AG08396 (cell line): Measurements from ENCODE around the gene RCVRN.

Experiments
- DNase-seq: peaks from one replicate; pipeline ENCODE4 v3.0.0; 2012; ENCODE audit warnings: low spot score, mixed read lengths

Gene RCVRN

GRCh38 chr17:9850151-9850550 is 54.9 kb downstream of the RCVRN start:
- DNase-seq = no peak
